GM19438 (cell line): Measurements from ENCODE around the gene CASP3.
"Not testable (repeated sequence)": the region's sequence is repeated elsewhere in the genome, so short reads cannot be mapped to it uniquely, and the experiment has no call there.

ENCODE experiments used
- ATAC-seq: cut with Tn5 transposase; IDR thresholded peaks from one replicate; pipeline ENCODE4 v1.9.1; 2021; ENCODE audit warnings: low read depth; ENCODE audit not compliant: unreplicated experiment

CASP3 gene

DNA sequence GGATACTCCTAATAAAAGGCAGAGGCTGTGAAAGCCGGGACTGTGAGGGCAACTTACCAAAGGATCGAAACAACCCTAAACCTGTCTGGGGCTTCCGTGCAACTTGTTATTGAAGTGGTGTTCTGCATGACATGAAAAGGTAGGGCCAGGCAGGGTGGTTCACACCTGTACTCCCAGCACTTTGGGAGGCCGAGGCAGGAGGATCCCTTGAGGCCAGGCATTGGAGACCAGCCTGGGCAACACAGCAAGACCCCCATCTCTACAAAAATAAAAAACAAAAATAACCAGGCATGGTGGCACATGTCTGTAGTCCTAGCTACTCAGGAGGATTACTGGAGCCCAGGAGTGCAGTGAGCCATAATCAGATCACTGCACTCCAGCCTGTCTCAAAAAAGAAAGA lies 12.3 kb downstream of the CASP3 start:
- no peak for ATAC-seq

DNA sequence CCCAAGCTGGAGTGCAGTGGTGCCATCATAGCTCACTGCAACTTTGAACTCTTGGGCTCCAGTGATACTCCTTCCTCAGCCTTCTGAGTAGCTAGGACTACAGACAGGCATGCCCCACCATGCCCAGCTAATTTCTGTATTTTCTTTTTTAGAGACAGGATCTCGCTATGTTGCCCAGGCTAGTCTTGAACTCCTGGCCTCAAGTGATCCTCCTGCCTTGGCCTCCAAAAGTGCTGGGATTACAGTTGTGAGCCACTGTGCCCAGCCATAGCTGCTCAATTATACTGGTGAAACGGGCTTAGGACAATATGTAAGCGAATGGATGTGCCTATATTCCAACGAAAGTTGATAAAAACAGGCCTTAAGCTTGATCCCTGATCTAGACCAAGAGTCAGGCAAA lies 13.1 kb downstream of the CASP3 start:
- ATAC-seq = no peak

DNA sequence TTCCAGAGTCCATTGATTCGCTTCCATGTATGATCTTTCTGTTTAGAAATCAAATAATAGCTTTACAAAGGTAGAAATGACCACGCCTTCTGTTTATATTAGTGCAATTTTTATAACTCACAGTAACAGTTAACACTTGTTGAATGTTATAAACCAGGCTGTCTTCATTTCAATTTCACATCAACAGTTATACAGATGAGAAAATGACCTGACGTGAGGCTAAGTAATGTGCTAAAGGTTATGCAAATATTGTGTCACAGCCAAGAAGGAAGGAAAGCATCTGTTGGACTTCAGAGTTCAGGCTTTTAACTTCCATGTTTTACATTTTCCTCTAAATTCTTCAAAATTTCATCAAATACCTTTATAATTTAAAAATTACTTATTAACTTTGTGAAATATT lies 13.9 kb downstream of the CASP3 start:
- no peak for ATAC-seq

DNA sequence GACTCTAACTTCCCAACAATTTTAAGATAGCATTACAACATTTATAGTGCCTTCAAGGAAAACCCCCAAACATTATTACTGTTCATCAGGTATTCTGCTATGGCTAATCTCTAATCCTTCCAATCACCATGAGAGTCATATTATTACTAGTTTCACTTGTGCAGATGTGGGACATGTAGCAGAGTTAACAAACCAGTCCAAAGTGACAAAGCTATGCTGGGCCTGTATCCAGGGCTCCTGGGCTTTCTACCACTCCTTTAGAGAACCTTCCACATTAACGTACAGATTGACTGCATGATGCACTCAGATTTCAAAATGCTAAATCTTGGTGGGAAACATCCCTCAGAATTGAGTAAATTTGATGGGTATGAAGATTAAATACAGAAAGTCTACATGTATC lies 16.4 kb downstream of the CASP3 start:
- ATAC-seq = no peak

DNA sequence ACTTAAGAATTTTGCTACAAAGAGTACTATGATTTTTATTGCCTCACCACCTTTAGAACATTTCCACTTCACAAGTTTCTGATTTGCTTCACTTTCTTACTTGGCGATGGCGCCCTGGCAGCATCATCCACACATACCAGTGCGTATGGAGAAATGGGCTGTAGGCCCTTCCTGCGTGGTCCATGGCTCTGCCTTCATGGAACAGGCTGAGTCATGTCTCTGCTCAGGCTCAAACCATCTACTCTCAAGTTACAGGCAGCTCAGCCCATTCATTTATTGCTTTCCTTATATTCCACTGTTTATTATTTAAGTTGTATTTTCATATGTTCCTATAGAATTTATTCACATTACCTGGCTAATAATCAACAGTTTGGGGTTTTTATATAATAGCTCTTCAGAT lies 21.1 kb downstream of the CASP3 start:
- no peak for ATAC-seq

DNA sequence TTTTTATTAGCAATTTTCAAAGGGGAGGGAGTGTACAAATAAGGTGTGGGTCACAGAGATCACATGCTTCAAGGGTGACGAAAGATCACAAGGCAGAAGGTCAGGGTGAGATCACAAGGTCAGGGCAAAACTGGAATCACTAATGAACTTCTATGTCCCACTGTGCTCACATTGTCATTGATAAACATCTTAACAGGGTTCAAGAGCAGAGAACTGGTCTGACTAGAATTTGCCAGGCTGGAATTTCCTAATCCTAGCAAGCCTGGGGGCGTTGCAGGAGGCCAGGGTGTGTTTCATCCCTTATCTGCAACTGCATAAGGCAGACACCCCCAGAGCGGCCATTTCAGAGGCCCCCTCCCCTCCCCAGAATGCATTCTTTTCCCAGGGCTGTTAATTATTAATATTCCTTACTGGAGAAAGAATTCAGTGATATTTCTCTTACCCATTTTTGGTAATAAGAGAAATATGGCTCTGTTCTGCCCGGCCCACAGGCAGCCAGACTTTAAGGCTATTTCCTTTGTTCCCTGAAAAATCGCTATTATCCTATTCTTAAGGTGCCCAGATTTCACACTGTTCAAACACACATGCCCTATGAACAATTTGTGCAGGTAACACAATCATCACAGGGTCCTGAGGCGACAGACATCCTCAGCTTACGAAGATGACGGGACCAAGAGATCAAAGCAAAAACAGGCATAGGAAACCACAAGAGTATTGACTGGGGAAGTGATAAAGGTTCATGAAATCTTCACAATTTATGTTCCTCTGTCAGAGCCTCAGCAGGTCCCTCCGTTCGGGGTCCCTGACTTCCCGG lies 23.3 kb downstream of the CASP3 start:
- ATAC-seq = not testable (repeated sequence)

DNA sequence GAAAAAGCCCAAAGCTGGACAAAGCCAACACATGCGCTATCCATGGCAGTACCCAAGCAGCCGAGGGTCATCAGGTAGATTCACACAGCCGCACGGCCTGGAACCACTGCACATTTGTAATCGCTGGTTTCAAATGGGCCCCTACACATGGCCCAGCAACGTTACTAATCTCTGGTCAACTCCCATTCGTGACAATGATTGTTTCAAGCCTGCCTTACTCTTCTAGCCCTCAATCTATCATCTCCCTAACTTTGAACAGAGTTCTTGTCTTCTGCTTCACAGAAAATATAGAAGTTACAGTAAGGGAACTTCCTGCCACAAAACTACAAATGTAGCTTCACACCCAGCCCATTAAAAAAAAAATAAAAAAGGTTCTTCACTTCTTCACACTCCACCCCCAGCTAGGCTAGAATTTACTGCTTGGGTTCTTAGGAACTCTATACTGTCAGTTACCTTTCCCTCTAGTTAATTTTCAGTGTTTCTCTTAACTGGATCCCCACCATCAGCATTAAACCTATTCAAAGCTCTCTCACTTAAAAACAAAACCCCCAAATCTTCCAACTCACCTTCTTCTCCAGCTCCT lies 24.2 kb downstream of the CASP3 start:
- no peak for ATAC-seq

DNA sequence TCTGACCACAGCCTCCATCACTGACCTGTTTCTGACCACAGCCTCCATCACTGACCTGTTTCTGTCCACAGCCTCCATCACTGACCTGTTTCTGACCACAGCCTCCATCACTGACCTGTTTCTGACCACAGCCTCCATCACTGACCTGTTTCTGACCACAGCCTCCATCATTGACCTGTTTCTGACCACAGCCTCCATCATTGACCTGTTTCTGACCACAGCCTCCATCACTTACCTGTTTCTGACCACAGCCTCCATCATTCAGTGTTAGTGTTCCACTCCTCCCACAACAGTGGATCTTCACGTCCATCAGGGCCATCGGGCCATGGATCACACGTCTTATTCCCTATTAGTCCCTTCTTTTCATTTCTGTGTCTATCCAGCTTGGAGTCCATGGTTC lies 24.7 kb downstream of the CASP3 start:
- not testable (repeated sequence) for ATAC-seq

DNA sequence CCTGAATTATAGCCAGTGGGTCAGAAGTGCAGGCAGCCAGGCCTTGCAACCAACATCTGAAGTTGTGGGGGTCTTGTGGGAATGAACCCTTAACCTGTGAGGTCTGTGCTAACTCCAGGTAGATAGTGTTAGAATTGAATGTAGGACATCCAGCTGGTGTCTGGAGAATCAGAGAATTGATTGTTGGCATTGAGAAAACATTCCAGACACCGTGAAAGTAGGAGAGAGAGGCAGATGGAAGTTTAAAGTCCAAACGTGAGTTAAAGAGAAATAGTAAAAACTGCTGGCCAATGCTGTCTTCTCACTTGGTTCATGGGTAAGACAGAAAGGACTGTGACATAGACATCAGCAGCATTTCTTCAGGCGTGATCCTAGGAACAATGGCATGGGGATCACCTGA lies 27.7 kb downstream of the CASP3 start:
- ATAC-seq = no peak

DNA sequence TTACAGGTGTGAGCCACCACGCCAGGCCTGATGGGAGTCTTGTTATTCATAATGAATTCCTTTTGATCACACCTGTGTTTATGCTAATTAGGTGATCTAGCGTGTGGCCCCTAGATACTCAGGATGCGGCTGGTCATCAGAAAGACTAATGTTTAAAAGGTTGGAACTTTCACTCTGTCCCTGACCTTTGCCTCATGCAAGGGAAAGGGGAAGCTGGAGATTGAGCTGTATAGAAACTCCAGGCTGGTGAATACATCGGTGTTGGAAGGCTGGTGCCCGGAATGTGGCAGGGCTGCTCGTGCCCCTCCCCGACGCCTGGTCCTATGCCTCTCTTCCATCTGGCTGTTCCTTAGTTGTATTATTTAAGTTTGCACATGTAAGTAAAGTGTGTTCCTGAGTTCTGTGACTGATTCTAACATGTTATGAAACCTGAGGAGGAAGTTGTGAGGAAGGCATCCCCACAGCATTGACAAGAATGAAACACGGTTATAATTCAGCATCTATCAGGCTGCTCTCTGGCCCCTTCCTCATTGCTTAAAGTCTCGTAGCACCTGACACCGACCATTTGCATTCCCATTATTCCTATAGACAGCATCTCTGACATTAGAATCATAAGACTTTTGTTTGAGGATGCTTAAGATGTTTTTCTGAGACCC lies 28.9 kb downstream of the CASP3 start:
- no peak for ATAC-seq

DNA sequence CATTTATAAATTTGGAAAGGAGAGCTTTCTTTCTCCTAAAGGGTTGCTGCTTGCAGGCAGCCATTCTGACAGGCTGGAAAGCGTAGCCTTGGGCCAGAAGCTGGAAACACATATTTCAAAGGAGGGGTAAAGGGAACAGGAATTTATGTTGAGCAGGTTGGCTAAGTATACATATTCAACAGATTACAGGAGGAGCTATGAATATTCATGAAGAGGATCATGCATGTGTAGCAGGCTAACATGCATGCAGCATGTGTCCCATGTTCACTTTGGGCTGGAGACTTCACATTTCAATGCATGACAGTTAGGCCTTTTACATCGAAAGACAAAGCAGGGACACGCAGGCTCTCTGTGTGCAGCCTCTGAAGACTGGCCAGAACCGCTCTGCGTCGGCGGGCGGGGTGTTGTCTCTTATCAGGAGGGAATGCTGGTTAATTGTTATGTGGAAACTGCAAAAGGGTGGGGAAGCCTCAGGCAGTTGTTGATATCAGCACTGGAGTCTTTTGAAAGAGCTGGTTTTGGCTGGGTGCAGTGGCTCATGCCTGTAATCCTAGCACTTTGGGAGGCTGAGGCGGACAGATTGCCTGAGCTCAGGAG lies 31.5 kb downstream of the CASP3 start:
- no peak for ATAC-seq

DNA sequence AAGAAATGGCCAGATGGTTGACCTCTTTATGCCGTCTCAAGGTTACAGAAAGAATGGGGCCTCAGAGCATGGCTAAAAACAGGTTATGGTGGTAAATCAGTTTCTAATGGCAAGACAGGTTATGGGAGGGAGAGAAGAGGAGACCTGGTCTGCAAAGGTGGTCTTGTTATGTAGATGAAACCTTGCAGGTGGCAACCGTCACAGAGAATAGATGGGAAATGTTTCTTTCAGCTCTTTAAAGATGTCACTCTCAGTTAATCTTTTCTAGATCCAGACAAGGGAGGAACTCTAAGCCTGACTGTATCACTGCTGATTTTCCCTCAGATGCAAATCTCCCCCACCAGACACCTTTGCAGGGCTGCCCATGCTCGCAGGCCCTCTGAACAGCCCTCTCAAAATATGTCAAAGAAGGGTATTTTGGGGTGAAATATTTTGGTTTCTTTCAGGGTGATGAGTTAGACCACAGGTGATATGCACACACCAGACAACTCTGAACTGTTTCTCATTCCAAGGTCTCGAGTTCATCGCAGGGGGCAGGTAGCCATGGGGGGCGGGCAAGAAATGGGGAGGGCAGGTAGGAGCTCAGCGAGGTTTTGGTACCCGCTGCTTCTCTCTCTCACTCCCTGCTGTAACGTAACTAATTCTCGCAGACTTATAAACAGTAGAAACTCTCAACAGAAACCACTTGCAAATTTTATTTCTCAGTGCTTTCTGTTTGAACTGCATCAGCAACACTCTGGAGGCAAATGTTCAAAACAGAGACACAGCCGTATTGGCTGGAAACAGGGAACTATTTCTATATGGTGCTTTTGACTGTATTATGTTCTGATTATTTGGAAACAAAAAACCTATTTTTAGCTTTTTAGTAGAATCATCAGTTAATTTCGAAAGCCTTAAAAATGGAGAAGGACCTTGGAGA lies 32.4 kb downstream of the CASP3 start:
- ATAC-seq = peak; percentile 78

DNA sequence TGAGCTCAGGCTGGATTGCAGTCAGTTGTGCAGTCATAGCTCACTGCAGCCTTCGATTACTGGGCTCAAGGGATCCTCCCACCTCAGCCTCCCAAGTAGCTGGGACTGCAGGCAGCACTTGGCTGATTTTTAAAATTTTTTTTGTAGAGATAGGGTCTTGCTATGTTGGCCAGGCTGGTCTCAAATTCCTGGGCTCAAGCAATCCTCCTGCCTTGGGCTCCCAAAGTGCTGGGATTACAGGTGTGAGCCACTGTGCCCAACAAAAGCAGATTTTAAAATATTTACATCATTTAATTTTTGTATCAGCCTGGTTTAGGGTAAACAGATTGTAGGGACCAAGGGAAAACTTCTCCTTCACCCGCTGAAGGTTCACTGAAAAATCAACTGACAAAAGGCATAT lies 33.1 kb downstream of the CASP3 start:
- ATAC-seq = not testable (repeated sequence)

DNA sequence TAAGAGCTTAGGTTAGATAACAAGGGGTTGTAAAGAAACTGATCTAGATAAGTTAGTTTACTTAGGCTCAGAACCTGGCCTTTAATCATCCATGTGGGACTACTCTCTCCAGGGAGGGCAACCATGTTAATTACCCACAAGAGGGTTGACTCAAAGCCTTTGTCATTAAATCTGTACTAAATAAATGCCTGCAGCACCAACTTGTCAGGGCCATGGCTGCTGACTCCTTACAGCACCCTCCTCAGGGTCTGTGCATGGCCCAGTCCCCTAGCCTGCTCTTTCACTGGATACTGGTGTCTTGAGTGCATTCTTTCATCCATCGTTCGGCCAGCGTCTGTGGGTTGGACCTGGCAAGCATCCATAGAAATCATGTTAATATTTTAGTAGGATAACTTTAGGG lies 34.7 kb downstream of the CASP3 start:
- ATAC-seq = no peak

DNA sequence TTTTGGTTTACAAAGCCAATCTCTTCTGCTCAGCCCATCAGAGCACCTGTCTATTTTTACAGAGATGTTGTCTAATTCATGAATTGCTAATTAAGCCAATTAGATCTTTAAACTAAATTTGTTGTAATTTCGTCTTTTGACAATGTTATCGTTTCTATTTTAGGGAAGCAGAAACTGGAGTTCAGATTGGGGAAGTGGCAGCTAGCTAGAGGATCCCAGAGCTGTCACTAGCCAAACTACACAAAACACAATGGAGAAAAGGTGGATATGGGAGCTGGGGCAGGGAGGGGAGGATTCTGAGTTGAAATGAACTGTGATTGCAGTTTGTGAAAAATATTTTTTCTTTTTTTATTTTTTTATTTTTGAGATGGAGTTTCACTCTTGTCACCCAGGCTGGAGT lies 35.8 kb downstream of the CASP3 start:
- ATAC-seq = no peak

DNA sequence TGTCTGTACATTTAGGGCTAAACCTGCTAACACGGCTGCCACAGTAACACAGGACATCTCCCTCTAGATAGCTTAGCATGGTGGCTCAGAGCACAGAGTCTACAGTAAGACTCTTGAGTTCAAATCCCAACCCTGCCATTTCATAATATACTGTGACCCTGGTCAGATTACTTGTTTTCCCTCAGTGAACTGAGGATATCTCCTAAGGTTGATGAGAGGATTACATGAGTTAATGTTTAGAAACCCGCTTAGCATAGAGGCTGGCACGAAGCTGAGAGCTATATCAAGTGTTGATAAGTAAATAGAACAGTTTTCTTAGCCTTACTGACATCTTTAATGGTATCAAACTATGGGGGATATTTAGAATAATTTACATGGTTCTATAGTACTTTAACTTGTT lies 37.2 kb downstream of the CASP3 start:
- no peak for ATAC-seq

DNA sequence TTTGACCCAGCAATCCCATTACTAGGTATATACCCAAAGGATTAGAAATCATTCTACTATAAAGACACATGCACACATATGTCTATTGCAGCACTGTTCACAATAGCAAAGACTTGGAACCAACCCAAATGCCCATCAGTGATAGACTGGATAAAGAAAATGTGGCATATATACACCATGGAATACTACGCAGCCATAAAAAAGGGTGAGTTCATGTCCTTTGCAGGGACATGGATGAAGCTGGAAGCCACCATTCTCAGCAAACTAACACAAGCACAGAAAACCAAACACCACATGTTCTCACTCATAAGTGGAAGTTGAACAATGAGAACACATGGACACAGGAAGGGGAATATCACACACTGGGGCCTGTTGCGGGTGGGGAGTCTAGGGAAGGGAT lies 41.8 kb downstream of the CASP3 start:
- not testable (repeated sequence) for ATAC-seq

DNA sequence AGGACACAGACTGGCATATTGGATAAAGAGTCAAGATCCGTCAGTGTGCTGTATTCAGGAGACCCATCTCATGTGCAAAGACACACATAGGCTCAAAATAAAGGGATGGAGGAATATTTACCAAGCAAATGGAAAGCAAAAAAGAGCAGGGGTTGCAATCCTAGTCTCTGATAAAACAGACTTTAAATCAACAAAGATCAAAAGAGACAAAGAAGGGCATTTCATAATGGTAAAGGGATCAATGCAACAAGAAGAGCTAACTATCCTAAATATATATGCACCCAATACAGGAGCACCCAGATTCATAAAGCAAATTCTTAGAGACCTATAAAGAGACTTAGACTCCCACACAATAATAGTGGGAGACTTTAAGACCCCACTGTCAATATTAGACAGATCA lies 46.4 kb downstream of the CASP3 start:
- ATAC-seq = not testable (repeated sequence)

DNA sequence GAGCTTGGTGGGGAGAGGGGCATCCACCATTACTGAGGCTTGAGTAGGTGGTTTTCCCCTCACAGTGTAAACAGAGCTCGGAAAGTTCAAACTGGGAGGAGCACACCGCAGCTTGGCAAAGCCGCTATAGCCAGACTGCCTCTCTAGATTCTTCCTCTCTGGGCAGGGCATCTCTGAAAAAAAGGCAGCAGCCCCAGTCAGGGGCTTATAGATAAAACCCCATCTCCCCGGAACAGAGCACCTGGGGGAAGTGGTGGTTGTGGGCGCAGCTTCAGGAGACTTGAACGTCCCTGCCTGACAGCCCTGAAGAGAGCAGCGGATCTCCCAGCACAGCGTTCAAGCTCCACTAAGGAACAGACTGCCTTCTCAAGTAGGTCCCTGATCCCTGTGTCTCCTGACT lies 48.3 kb downstream of the CASP3 start:
- not testable (repeated sequence) for ATAC-seq

DNA sequence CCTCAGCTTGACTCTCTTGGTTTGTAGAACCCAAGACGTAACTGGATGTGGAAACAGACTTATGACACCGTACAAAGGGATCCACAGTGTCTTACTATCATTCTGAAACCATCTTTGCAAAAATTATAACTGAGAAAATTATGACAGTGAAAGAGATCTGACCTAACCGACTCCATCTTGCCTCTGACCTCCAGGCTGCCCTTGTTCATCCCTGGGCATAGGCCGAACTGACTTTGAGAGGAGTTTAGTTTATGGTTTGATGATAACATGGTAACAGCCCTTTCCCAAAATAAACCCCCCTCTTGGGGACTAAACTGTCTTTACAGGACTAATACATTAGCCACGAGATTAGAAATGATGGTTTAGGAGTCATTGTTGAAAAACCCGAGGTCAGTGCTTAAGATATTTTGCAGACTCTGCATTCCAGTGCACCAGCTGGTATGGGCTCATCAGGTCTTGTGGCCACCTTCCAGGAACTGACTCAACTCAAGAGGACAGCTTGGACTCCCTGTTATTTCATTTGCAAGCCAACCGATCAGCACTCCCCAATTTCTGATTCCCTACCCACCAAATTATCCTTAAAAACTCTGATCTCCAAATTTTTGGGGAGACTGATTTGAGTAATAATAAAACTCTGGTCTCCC lies 49.6 kb downstream of the CASP3 start:
- ATAC-seq = no peak
